ENCODE measurements around the gene TDRD7. TPM values are rescaled to one million over a fixed set of nuclear protein-coding genes. Genes with fewer than 3 reads are reported as not detected.

TDRD7 gene
- total and polyA plus RNA-seq, 2 donors (not counting 1 experiment from before 2014, with no cell fraction given) = 11.5 to 19.7 TPM

GRCh38 chr9:97427885-97428284 lies 16.0 kb downstream of the TDRD7 start:
- POLR2A ChIA-PET = no interaction called here
- TF ChIP-seq EZH2 (IDR thresholded peaks at IDR 0.05; ENCODE audit: borderline replicate concordance, insufficient read depth, low read depth, low read length, poor library complexity, severe bottlenecking) (no peak), CTCF (IDR thresholded peaks at IDR 0.05) (no peak)
- no peak overlapping the region for H3K4me3 Mint-ChIP-seq
- Histone ChIP-seq H3K4me2 (replicated peaks; ENCODE audit: low read depth, low read length, poor library complexity, severe bottlenecking) (no peak overlapping the region), H3K4me3 (ENCODE audit: control extremely low read depth in 1 of 5, extremely low read depth in 1 of 5, insufficient read depth in 1 of 5, low read depth in 2 of 5, low read length in 4 of 5) (no peak overlapping the region), H2AFZ (ENCODE audit: insufficient read depth, low read depth, low read length, poor library complexity, severe bottlenecking) (no peak overlapping the region), H3K4me1 (ENCODE audit: control insufficient read depth in 2 of 2, insufficient read depth in 2 of 2, low read length in 2 of 2) (no peaks in the 10 kb centered on the region), H3K27ac (ENCODE audit: low read length in 2 of 2) (no peak overlapping the region), H3K79me2 (ENCODE audit: control insufficient read depth, insufficient read depth, low read length) (peaks cover 24% of the 10 kb centered on the region), H4K20me1 (ENCODE audit: control insufficient read depth, insufficient read depth, low read length, poor library complexity, severe bottlenecking) (peaks cover 27% of the 10 kb centered on the region), H3K9ac (ENCODE audit: low read length) (no peak overlapping the region), H3K9me3 (ENCODE audit: control extremely low read depth in 1 of 3, control insufficient read depth in 2 of 3, insufficient read depth in 1 of 3, low read length in 2 of 3) (peaks cover 2 to 4% (median 2%) of the 10 kb centered on the region in 3 donors), H3K27me3 (replicated peaks in 1 of 4; ENCODE audit: control extremely low read depth in 1 of 4, control insufficient read depth in 3 of 4, insufficient read depth in 4 of 4, low read length in 3 of 4) (no peaks in the 10 kb centered on the region), H3K36me3 (replicated peaks in 1 of 2; ENCODE audit: control extremely low read depth in 1 of 2, control insufficient read depth in 1 of 2, extremely low read depth in 1 of 2, insufficient read depth in 2 of 2, low read length in 1 of 2) (peaks cover 13 to 37% of the 10 kb centered on the region in 2 experiments)
- intact Hi-C loops (cut with micrococcal nuclease) = no loop called here
- H3K9me3 Mint-ChIP-seq (ENCODE audit: insufficient read depth) = peaks cover 5% of the 10 kb centered on the region
- 90% methylated on average over 4 of the region's 4 CpGs for WGBS (ENCODE audit: insufficient coverage)
- H3K27ac Mint-ChIP-seq = no peak overlapping the region
- CTCF ChIA-PET = no interaction called here
- ATAC-seq (ENCODE audit: low read depth) (no peak), DNase-seq (no peak)
- no peaks in the 10 kb centered on the region for H3K27me3 Mint-ChIP-seq
- H3K4me1 Mint-ChIP-seq = peaks cover 6% of the 10 kb centered on the region

DNA sequence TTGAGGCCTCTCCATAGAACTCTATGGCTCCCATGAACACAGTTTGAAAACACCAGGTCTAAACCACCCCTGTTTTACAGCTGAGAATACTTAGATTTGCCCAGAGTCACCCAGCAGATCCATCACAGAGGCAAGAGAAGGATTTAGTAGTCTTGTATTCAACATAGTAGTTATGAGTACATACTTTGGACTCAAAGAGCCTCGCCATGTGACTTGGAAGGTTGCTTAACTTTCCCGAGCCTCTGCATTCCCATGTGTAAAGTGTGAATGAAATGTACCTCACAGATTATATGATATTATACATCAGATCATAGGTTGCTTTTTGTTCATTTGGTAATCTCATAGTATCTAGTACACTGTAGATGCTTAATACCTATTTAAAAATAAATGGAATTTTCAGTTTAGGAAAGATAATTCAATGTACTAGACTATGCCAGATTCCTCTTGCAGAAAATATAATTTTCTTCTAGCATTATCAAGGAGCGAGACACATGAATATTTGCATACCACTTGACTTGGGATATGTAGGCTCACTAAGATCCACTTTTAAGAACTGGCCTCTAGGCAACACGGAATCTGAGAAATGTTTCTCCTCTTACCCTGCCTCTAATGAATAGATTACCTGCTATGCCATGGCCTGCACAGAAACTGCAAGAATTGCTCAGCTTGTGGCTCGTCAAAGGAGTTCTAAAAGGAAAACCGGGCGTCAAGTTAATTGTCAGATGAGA lies 18.6 kb downstream of the TDRD7 start:
- Histone ChIP-seq H3K9ac (ENCODE audit: low read length) (no peak overlapping the region), H3K27me3 (replicated peaks in 1 of 4; ENCODE audit: control extremely low read depth in 1 of 4, control insufficient read depth in 3 of 4, insufficient read depth in 4 of 4, low read length in 3 of 4) (no peaks in the 10 kb centered on the region), H3K9me3 (ENCODE audit: control extremely low read depth in 1 of 3, control insufficient read depth in 2 of 3, insufficient read depth in 1 of 3, low read length in 2 of 3) (no peaks in the 10 kb centered on the region), H3K27ac (ENCODE audit: low read length in 2 of 2) (no peak overlapping the region), H3K4me1 (ENCODE audit: control insufficient read depth in 2 of 2, insufficient read depth in 2 of 2, low read length in 2 of 2) (no peaks in the 10 kb centered on the region), H2AFZ (ENCODE audit: insufficient read depth, low read depth, low read length, poor library complexity, severe bottlenecking) (no peak overlapping the region), H3K36me3 (replicated peaks in 1 of 2; ENCODE audit: control extremely low read depth in 1 of 2, control insufficient read depth in 1 of 2, extremely low read depth in 1 of 2, insufficient read depth in 2 of 2, low read length in 1 of 2) (peaks cover 13 to 53% of the 10 kb centered on the region in 2 experiments), H3K4me2 (replicated peaks; ENCODE audit: low read depth, low read length, poor library complexity, severe bottlenecking) (no peak overlapping the region), H4K20me1 (ENCODE audit: control insufficient read depth, insufficient read depth, low read length, poor library complexity, severe bottlenecking) (peaks cover 22% of the 10 kb centered on the region), H3K4me3 (ENCODE audit: control extremely low read depth in 1 of 5, extremely low read depth in 1 of 5, insufficient read depth in 1 of 5, low read depth in 2 of 5, low read length in 4 of 5) (no peak overlapping the region), H3K79me2 (ENCODE audit: control insufficient read depth, insufficient read depth, low read length) (peaks cover 3% of the 10 kb centered on the region)
- ChIA-PET CTCF (no interaction called here), POLR2A (no interaction called here)
- intact Hi-C loops (cut with micrococcal nuclease) = no loop called here
- Mint-ChIP-seq H3K9me3 (ENCODE audit: insufficient read depth) (no peaks in the 10 kb centered on the region), H3K4me1 (peaks cover 13% of the 10 kb centered on the region), H3K27me3 (no peaks in the 10 kb centered on the region), H3K4me3 (no peak overlapping the region), H3K27ac (no peak overlapping the region)
- 100% methylated on average over 5 of the region's 7 CpGs for WGBS (ENCODE audit: insufficient coverage)
- ATAC-seq (ENCODE audit: low read depth) (no peak), DNase-seq (no peak)
- TF ChIP-seq EZH2 (IDR thresholded peaks at IDR 0.05; ENCODE audit: borderline replicate concordance, insufficient read depth, low read depth, low read length, poor library complexity, severe bottlenecking) = no peak
- no peak for TF ChIP-seq CTCF (IDR thresholded peaks at IDR 0.05)

All from B cell (primary cell).